NCI-H526 (cell line): ENCODE data around the gene GPRC5D.
A peak's percentile ranks its signal among the peaks of the same experiment; 100 is the strongest.

ENCODE experiments used
- DNase-seq, 2 experiments: peaks; one replicate each; lab custom pipeline; 2025; lab: John Stamatoyannopoulos, UW

GPRC5D gene

DNA sequence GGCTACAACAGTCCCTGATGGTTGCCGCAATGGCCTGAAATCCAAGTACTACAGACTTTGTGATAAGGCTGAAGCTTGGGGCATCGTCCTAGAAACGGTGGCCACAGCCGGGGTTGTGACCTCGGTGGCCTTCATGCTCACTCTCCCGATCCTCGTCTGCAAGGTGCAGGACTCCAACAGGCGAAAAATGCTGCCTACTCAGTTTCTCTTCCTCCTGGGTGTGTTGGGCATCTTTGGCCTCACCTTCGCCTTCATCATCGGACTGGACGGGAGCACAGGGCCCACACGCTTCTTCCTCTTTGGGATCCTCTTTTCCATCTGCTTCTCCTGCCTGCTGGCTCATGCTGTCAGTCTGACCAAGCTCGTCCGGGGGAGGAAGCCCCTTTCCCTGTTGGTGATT is 43.7 kb downstream of the GPRC5D start:
- DNase-seq: no peak

DNA sequence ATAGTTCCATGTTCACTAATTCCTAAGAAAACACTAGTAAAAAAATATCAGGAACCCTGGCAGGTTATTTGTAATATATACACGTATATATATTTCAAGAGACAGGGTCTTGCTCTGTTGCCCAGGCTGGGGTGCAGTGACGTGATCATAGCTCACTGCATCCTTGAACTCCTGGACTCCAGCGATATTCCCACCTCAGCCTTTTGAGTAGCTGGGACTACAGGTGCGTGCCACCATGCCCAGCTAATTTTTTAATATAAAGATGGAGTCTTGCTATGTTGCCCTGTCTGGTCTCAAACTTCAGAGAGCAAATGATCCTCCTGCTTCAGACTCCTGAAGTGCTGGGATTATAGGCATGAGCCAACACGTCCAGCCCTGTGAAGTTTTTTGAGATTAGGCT is 44.4 kb downstream of the GPRC5D start:
- no peak for DNase-seq

DNA sequence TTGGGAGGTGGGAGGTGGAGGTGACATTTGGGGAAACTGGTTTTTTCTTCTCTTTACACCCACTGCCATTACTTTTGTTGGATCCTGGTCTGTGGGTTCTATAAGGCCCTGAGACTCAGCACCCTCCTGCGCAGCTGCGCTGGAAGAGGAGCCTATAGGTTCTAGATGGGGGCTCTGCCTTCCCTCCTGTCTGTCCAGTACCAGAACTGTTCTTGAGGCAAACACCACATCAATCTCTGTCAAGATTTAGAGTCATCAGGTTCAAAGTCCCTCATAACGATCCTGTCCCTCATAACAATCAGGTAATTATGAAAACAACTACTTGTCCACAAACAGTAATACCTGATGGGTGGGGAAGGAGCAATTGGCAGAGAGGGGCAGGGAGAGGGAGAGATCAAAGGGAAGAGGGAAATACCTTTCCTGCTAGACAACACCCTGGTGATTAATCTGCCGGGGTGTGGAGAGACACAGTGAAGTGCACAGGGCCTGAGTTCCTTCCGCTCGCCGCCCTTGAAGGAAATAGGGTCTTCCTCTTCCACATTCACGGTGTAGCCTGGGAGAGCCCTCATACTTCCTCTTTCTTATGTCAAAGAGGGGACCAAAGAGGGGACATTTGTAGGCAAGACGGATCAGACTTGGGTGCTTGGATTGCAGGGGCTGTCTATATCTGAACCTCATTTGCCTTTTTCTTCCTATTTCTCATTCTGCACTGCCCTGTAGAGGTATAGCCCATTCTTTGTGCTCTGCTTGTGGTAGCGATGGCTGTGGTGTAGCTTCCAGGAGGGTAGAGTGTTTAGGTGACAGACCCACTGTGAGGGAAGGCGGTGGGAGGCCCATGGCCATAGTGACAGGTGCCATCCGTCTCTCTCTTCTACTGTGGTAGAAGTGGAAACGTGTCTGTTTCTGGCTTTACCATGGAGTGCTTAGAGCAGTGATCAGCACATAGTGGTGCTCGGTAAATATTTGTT is 48.0 kb downstream of the GPRC5D start:
- no peak for DNase-seq

DNA sequence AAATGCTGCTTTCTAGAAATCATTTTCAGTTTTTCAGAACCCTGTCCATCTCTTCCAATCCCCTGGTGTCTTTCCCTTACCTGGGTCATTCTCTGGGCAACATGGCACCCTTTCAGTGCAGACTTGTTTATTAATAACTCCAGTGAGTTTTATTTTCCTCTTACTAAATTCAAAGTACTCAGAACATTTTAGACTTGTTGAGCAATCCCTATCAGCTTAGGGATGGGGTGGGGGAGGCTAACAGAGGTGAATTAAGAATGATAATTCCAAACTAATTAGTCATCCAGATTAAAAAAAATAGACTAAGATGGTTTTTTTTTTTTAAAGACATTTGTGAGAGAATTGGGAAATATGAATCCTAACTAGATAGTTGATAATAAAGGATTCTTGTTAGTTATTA is 49.9 kb downstream of the GPRC5D start:
- DNase-seq: no peak

DNA sequence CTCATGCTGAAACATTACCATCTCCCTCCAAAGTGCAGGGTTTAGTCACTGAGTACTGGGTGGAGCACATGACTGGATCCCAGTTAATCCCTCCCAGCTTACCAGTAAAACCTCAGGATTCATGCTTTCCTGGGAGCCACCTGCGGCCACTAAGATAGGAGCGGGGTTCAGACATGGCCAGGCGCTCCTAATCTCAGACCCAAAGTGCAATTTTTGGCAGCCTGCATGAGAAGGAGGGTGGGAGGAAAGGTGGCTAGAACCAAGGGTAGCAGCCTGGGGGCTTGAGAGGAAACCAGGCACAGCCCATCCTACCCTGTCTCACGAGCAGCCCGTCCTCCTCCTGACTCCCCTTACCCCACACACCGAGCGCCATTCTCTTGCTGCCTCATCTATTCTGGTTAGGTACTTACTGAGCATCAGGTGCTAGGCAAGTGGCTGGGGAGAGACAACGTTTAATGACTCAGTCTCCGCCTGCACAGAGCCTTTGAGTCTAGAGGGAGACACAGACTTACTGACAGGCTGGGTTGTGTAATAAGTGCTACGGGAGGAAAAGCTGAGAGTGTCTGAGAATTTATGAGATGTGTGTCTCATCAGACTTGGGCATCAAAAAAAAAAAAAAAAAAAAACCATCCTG is 50.7 kb downstream of the GPRC5D start:
- DNase-seq: no peak

DNA sequence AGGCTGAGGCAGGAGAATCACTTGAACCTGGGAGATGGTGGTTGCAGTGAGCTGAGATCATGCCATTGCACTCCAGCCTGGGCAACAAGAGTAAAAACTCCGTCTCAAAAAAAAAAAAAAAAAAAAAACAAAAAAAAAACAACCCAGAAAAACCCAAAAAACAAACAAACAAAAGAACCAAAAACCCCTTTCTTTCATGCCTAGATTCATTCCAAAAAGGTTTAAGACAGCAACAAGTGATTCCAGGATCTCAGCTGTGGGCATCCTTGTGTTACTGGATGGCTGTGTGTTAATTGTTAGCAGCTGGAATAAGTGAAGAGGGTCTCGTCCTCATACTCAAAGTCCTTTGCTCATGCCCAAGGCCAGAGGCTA is 51.2 kb downstream of the GPRC5D start:
- no peak for DNase-seq

DNA sequence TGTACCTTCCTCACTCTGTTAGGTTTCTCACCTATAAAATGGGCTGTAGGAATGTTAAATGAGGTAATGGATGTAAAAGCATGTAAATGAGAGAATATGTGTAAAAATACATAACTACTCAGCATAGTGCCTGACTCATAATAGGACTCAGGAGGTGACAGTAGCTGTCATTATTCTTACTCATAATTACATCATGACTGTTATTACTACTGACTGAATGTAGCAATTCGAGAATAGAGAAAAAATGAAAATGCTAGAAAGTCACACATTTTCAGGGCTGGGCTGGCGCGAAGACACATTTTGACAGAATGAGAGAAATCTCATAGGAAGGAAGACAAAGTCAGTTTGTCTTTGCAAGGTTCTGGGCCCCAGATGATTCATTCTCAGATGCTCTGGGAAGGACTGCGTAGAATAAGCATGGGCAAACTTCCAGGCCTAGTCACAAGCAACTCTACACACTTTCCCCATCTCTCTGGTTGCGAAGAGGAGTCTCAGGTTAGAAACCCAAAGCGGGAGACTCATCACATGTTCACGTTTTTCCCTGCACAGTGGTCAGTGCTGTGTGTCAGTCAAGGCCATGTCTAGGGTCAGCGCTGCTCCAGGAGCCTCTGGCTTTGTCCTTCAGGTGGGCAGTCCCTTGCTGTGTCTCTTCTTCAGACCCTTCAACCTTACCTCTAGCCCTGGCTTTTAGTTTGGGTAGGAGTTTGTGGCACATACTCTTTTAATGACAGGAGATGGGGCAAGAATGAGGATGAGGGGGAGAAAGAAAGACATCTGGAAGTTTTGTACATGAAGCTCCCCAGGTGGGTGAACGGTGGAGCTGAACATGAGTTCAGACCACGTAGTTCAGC is 52.2 kb downstream of the GPRC5D start:
- no peak for DNase-seq

DNA sequence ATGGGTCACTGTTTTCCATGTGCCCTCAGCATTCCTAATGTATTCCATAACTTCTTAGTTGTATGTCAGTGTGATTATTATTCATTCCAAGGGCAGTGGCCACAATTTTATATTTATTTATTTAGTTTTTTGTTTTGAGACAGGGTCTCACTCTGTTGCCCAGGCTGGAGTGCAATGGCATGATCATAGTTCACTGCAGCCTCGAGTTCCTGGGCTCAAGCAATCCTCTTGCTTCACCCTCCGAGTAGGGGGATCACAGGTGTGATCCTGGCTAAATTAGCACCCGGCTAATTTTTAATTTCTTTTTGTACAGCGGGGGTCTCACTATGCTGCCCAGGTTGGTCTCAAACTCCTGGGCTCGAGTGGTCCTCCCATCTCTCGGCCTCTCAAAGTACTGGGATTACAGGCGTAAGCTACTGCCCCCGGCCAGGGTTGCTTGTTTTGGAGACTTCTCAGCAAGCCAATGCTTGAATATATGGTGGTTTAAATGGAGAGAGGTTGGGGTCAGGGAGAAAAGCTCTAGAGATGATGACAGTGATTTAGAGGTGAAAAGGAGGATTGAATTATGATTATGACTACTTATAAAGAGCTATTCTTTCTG is 53.0 kb downstream of the GPRC5D start:
- DNase-seq: no peak

DNA sequence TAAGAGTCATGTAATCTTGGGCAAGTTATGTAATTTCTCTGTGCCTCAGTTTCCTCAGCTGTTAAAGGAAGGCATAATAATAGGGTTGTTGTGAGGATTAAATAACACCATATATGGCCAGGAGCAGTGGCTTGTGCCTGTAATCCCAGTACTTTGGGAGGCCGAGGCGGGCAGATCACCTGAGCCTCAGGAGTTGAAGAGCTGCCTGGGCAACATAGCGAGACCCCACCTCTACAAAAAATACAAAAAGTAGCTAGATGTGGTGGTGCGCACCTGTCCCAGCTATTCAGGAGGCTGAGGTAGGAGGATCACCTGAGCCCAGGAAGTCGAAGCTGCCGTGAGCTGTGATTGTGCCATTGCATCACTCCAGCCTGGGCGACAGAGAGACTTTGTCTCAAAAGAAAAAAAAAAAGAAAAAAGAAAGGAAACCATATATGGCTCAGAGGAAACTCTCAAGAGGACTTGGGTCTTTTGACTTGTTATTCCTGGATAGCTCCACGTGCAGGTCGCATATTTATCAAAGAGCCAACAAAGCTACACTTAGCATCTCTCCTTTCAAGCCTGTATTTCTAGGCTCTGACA is 53.7 kb downstream of the GPRC5D start:
- DNase-seq: no peak

DNA sequence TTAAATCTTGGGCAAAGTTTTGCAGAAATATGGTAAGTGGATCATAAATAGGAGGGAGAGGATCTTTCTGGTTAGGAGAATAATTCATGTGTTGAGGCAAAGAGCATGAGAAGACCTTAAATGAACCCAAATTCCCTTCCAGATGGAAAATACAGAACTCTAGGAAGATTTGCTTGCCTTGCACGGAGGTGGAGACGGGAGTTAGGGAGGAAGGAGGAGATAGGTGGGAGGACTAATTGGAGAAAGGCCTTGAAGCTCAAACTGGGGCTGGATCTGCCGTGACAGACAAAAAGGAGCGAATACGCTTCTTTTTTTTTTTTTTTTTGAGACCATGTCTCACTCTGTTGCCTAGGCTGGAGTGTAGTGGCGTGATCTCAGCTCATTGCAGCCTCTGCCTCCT is 54.7 kb downstream of the GPRC5D start:
- no peak for DNase-seq

DNA sequence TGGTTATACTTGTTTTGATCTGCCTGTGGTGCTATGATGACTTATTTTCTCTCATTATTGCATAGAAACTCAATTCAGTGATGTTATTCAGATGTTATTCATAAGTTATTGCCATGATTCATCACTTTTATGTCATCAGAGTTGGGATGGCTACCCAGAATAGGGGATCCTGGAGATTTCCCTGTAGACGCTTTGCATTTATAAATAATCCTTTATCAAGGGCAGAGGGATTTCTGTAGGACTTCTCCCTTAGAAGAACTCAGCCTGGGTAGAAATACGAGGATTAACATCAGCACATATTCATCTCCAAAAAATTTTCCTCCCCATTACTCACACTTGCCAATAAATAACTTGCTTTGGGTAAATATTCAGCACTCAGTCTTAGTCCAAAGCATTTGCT is 55.7 kb downstream of the GPRC5D start:
- no peak for DNase-seq

DNA sequence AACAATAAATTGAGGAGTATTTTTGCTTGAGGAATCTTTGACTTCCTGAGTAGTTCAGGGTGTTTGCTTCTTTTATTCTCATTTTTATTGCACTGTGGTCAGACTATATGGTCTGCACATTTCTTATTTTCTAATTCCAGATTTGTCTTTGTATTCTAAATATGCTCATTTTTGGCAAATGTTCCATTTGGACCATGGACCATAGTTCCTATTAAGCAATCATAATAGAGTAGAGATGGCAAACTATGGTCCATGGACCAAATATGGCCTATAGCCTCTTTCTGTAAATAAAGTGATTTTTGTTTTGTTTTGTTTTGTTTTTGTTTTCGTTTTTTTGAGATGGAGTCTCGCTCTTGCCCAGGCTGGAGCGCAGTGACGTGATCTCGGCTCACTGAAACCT is 58.5 kb downstream of the GPRC5D start:
- no peak for DNase-seq

DNA sequence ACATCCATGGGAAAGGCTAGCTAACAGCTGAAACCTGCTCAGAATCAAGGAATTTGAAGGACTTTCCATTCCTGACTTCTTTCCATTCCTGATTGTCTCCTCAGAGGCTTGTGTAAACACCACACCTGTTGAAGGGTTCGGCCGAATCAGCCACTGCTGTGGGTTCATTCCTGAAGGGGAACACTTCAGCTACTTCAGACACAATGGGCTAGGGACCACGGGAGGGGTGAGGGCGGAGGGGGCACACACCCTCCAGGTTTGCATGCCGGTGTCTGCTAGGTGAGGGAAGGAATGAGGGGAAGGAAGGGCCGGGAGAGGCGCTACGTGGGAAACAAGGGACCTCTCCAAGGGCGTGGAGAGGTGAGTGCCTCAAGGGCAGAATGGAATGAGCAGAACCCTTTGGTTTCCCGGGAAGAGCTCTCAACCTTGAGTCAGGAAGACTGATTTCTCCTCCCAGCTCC is 59.3 kb downstream of the GPRC5D start:
- no peak for DNase-seq

DNA sequence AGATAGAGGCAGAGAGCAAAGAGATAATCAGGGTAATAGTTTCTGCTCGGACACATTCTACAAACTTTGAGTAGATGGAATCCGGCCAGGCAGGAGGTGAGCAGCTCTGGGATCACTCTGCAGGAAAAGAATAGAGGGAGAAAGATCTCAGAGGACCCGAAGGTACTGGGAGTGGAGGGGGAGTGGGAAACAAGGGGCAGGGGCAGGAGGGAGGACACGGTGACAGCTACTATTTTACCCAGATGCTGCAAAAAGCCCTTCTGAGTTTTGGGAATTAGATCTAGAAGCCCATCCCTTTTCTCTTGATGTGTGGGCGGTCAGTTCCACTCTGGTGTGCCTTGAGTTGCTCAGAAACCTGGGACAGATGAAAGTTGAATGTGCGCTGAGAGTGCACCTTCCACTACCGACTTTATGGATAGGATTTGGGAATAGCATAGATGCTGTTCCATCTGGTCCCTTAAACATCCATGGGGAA is 60.1 kb downstream of the GPRC5D start:
- DNase-seq: no peak

DNA sequence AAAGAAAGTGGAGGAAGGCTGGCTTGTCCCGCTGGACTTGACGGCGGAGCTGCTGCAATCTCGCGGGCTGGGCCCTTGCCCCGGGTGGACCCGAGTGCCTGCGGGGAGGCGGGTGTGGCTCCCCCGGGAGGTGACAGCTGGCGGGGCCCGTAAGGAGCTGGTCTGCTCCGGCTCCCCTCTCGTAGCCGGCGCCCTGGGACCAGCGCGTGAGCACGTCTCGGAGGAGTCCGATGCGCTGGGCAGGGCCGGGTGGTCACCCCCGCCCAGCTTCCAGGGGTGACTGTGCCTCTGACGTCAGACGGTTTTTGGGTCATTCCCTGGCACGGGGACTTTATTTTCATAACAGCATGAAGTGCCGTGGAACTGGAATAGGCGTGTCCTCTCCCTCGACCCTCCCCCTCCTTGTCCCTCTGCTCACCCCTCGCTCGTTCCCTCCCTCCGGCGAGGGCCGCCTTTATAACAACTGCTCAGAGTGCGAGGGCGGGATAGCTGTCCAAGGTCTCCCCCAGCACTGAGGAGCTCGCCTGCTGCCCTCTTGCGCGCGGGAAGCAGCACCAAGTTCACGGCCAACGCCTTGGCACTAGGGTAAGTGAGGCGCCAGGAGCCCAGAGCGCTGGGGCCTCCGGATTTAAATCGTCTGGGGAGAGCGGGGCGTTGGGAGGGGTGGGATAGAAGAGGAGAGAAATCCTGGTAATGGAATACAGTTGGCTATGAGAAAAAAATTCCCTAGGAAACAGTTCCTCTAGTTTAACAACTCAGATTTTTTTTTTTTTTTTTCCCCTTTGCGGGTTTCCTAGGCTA is 60.7 kb downstream of the GPRC5D start, which contains the start of gene GPRC5A:
Gene GPRC5A (plus strand): TSS at position 483 of the 801 bp plus-strand sequence. CDS start 16,688 bp downstream, outside the sequence.
- DNase-seq: peak; percentile 42 to 80
